ENCODE results near the gene MAP4K4.

The MAP4K4 gene

GRCh38 chr2:101781791-101782426, 84.4 kb downstream of the MAP4K4 start:
- DNase-seq (ENCODE audit: low spot score) = no peak
- TF ChIP-seq CTCF (IDR thresholded peaks at IDR 0.05; ENCODE audit: extremely low read depth, insufficient read depth, missing control alignments) = no peak
- in situ Hi-C loops (cut with MboI; ENCODE audit: low pct_unique_long_range_greater_than_20kb, low sequenced_read_pairs, unreplicated experiment) = no loop called here

GRCh38 chr2:101782427-101782792, 84.9 kb downstream of the MAP4K4 start:
- no peak for TF ChIP-seq CTCF (IDR thresholded peaks at IDR 0.05; ENCODE audit: extremely low read depth, insufficient read depth, missing control alignments)

GRCh38 chr2:101787097-101787496, 89.6 kb downstream of the MAP4K4 start:
- in situ Hi-C loops (cut with MboI; ENCODE audit: low pct_unique_long_range_greater_than_20kb, low sequenced_read_pairs, unreplicated experiment) = no loop called here
- no peak for DNase-seq (ENCODE audit: low spot score)
- TF ChIP-seq CTCF (IDR thresholded peaks at IDR 0.05; ENCODE audit: extremely low read depth, insufficient read depth, missing control alignments) = no peak

More at GRCh38 chr2:101782427-101782792, 84.9 kb downstream of the MAP4K4 start:
- in situ Hi-C loops (cut with MboI; ENCODE audit: low pct_unique_long_range_greater_than_20kb, low sequenced_read_pairs, unreplicated experiment) = no loop called here
- DNase-seq (ENCODE audit: low spot score) = no peak

- in situ Hi-C loops (cut with MboI; ENCODE audit: low pct_unique_long_range_greater_than_20kb, low sequenced_read_pairs, unreplicated experiment) = no loop called here
- TF ChIP-seq CTCF (IDR thresholded peaks at IDR 0.05; ENCODE audit: extremely low read depth, insufficient read depth, missing control alignments) = no peak
- no peak for DNase-seq (ENCODE audit: low spot score)
Measured at GRCh38 chr2:101788565-101788964, 91.1 kb downstream of the MAP4K4 start.

GRCh38 chr2:101788995-101789970, 91.8 kb downstream of the MAP4K4 start:
- DNase-seq (ENCODE audit: low spot score) = no peak
- in situ Hi-C loops (cut with MboI; ENCODE audit: low pct_unique_long_range_greater_than_20kb, low sequenced_read_pairs, unreplicated experiment) = no loop called here

GRCh38 chr2:101790416-101790815, 92.9 kb downstream of the MAP4K4 start:
- DNase-seq (ENCODE audit: low spot score) = no peak
- in situ Hi-C loops (cut with MboI; ENCODE audit: low pct_unique_long_range_greater_than_20kb, low sequenced_read_pairs, unreplicated experiment) = no loop called here
- no peak for TF ChIP-seq CTCF (IDR thresholded peaks at IDR 0.05; ENCODE audit: extremely low read depth, insufficient read depth, missing control alignments)

More at GRCh38 chr2:101788995-101789970, 91.8 kb downstream of the MAP4K4 start:
- TF ChIP-seq CTCF (IDR thresholded peaks at IDR 0.05; ENCODE audit: extremely low read depth, insufficient read depth, missing control alignments) = no peak

Data from GM13977 (cell line).